ENCODE results near the gene PDE10A.

Gene PDE10A

GRCh38 chr6:165649166-165650137 lies 13.6 kb downstream of the PDE10A start:
- DNase-seq (ENCODE audit: low spot score), result no peak
- Histone ChIP-seq H3K4me3 (no peak overlapping the region), H3K27ac (no peak overlapping the region)
- TF ChIP-seq CTCF (IDR thresholded peaks at IDR 0.05), result no peak

GRCh38 chr6:165647041-165647440 lies 16.0 kb downstream of the PDE10A start:
- no peak for DNase-seq (ENCODE audit: low spot score)
- no peak for TF ChIP-seq CTCF (IDR thresholded peaks at IDR 0.05)
- Histone ChIP-seq H3K4me3 (no peak overlapping the region), H3K27ac (no peak overlapping the region)

DNA sequence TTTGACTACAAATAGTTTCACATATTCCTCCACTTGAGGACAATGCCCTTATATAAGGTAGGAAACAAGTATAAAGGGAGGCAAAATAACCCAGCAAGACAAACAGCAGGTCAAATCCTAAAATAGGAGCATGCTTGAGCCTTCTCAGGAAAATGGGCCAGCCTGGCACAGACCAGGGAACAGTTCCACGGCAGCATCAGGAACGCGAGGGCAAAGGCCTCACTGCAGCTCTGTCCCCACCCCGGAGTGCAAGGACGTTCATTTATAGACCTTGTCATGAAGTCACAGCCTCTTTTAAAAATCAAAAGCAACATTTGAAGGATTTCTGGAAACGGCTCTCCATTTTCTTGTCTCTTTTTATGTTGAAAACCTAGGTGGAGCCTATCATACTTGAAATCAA lies 17.1 kb downstream of the PDE10A start:
- no peak for DNase-seq (ENCODE audit: low spot score)
- Histone ChIP-seq H3K4me3 (no peak overlapping the region), H3K27ac (no peak overlapping the region)
- no peak for TF ChIP-seq CTCF (IDR thresholded peaks at IDR 0.05)

GRCh38 chr6:165644586-165645266 lies 18.3 kb downstream of the PDE10A start:
- H3K27ac ChIP-seq, result no peak overlapping the region
- no peak for DNase-seq (ENCODE audit: low spot score)
- H3K4me3 ChIP-seq, result no peak overlapping the region
- TF ChIP-seq CTCF (IDR thresholded peaks at IDR 0.05), result no peak

DNA sequence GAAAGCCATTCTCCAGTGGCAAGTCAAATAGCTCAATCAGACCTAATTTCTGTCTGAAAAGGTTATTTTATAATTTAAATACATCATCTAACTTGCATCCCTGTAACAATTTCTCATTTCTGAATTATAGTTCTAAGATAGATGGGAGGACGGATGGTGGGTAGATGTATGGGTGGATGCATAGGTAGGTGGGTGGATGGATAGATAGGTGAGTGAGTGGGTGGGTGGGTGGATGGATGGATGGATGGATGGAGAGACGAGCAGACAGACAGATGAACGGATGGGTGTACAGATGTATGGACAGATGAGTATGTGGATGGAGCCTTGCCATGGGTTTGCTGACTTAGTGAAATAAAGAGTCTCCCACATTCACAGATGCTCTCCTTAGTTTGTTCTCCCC lies 20.0 kb downstream of the PDE10A start:
- Histone ChIP-seq H3K27ac (no peak overlapping the region), H3K4me3 (no peak overlapping the region)
- no peak for DNase-seq (ENCODE audit: low spot score)
- no peak for TF ChIP-seq CTCF (IDR thresholded peaks at IDR 0.05)

- Histone ChIP-seq H3K27ac (no peak overlapping the region), H3K4me3 (no peak overlapping the region)
- no peak for DNase-seq (ENCODE audit: low spot score)
- TF ChIP-seq CTCF (IDR thresholded peaks at IDR 0.05), result no peak
Measured at GRCh38 chr6:165641672-165642156, 21.3 kb downstream of the PDE10A start.
